NCI-H2227 (cell line): ENCODE data around the gene CHST12.
"Not testable (repeated sequence)": the region's sequence is repeated elsewhere in the genome, so short reads cannot be mapped to it uniquely, and the experiment has no call there.

Experiments used
- DNase-seq: peaks from one replicate; lab custom pipeline; 2025; ENCODE audit not compliant: unreplicated experiment; lab: John Stamatoyannopoulos, UW

The CHST12 gene

GRCh38 chr7:2435146-2435545 lies 31.7 kb downstream of the CHST12 start:
- DNase-seq, result no peak

GRCh38 chr7:2436341-2437104 lies 33.1 kb downstream of the CHST12 start:
- no peak for DNase-seq

DNA sequence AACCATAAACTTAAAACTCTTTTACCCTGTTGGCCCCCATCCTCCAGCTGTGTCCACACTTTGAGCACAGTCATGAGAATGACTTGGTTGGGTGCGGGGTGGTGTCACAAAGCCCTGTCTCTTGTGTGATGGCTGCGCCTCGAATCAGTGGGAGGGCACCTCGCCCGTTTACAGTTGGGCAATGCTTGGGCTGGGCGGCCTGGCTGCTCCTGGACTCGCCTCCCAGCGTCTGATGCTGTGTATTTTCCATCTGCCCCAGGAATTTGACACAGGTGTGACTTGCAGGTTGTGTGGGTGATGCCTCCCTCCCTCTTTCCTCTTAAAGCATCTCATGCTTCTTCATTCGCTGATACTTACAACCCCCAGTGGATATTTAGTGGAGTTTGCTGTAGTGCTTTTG lies 33.7 kb downstream of the CHST12 start:
- DNase-seq, result no peak

DNA sequence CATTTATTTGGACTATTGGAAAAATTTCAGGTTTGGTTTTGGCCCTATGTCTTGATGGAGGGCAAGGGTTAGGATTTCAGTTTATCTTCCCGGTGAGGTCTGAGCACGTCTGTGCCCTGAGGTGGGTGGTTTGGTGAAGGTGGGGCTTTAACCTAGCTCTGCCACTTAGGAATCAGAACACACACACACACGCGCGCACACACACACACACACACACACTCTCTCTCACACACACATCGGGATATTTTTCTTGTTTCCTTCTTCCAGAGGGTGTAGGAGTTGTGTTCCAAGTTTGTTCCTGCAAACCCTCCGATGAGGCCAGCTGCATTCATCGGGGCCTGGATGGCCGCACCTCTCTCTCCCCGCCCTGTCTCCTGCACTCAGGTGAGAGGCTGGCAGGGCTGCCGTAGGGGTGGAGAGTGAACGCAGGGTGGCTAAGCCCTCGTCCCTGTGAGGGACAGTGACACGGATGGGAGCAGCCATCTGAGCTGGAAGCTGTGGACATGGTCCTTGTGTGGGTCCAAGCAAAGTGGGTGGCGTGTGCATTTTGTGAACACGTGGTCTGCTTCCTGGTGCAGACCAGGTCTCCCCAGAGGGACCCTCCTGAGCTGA lies 34.2 kb downstream of the CHST12 start:
- no peak for DNase-seq

GRCh38 chr7:2438186-2438585 lies 34.8 kb downstream of the CHST12 start:
- DNase-seq, result no peak

- DNase-seq, result no peak
Measured at GRCh38 chr7:2438775-2439174, 35.4 kb downstream of the CHST12 start.

- no peak for DNase-seq
Measured at GRCh38 chr7:2440608-2441245, 37.3 kb downstream of the CHST12 start.

DNA sequence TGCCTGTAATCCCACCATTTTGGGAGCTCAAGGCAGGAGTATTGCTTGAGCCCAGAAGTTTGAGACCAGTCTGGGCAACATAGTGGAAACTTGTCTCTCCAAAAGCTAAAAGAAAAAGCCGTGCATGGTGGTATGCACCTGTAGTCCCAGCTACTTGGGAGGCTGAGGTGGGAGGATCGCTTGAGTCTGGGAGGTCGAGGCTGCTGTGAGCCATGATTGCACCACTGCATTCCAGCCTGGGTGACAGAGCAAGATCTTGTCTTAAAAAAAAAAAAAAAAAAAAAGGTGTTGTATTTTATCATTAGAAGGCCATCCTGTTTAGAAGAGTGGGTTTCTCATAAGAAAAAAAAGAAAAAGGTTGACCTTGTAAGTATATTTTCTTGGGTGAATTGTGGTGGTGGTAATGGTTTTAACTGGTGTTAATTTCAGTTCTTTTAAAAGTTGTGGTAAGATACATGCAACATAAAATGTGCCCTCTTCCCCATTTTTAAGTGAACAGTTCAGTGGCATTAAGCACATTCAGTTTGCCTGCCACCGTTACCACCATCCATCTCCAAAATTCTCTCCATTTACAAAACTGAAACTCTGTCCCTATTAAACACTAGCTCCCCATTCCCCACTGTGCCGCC lies 38.1 kb downstream of the CHST12 start:
- no peak for DNase-seq

DNA sequence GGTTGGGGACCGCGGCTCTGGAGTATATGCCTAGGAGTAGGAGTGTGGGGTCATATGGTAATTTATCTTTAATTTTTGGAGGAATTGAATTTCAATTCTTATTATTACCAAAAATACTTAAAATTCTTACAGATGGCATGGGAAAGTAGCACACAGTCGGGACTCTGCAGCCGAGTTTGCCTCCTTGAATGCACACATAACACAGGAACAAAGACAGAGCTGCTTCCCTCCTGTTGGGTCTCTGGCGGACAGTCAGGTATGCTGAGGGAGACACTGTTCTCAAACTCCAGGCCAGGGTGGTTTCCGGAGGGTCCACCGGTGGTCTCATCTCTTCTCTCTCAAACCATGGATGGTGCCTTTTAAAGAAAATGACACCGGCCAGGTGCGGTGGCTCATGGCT lies 40.1 kb downstream of the CHST12 start:
- no peak for DNase-seq

GRCh38 chr7:2444476-2444875 lies 41.1 kb downstream of the CHST12 start:
- DNase-seq, result no peak

- DNase-seq, result no peak
Measured at GRCh38 chr7:2445047-2445446, 41.6 kb downstream of the CHST12 start.

DNA sequence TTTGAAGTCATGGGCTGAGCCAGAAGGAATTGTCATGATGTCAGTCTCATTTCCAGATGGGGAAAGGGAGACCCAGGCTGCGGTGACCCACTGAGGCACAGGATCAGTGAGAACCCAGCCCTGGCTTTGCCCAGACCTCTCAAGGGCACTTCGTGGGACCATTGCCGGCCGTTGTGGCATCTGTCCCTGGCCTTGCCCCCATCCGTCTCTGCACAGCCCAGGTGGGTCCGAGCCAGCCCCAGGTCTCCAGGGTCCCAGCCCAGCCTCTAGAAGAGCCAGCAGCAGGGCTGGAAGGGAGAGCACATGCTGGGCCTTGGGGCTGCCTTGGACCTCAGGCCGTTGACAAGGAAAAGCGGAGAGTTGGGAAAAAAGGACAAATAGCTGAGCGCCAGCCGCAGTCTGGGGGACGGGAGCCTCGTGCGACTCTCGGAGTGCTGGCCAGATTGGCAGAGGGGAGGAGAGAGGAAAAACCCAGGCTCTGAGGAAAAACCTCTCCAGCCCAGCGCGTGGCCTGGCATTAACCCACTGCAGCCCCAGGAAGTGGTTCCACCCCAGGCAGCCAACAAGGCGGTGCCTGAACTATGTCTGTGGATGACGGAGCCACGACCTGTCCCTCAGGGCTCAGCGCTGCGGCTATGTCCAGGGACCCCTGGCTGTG lies 42.6 kb downstream of the CHST12 start:
- DNase-seq, result no peak

DNA sequence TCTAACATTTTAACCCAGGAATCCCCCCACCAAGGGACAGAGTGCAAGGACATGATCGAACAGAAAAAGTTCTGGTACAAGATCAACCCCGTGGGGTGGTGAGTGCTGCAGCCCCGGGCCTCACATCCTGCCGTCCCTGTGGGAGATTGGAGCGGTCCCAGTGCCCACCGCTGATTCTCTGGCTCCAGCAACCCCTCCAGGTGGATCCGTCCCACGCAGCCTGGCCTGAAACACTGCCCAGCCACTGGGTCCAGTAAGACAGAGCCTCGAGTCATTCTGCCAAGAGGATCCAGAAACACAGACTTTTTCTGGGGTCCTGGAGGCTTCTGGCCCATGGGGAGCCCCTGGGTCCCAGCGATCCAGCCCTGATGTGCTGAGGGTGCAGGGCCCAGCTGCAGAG lies 43.3 kb downstream of the CHST12 start:
- no peak for DNase-seq

DNA sequence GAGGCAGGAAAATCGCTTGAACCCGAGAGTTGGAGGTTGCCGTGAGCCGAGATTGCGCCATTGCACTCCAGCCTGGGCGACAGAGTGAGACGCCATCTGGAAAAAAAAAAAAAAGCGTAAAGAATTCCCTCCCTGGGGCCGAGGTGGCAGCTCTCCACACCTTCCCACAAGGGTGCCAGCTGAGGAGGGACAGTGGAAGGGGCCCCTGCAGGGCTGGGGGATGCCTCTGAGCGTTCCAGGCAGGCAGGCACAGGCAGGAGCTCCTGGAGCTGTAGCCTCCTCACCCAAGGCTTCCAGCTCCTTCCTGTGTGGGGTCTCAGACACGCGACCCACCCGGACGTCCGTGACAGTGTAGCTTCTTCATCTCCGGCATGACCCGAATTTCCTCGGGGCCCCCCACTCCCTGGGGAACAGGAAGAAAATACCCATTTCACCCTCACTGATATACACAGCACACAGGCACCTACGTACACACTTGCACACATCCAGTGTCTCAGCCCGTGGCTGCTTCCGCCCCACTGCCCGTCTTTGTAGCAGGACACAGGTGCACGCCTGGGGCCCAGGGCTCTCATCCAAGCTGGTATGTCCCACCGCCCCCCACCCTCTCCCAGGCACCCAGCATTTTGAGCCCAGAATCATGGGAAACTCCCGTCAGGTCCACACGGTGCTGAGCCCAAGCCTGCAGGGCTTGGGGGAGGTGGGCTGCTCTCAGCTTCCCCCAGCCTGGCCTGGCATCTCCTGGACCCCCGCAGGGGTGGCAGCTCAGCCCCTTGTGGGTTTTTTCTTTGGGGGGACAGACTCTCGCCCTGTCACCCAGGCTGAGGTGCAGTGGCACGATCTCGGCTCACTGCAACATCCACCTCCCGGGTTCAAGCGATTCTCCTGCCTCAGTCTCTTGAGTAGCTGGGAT lies 47.0 kb downstream of the CHST12 start:
- no peak for DNase-seq

DNA sequence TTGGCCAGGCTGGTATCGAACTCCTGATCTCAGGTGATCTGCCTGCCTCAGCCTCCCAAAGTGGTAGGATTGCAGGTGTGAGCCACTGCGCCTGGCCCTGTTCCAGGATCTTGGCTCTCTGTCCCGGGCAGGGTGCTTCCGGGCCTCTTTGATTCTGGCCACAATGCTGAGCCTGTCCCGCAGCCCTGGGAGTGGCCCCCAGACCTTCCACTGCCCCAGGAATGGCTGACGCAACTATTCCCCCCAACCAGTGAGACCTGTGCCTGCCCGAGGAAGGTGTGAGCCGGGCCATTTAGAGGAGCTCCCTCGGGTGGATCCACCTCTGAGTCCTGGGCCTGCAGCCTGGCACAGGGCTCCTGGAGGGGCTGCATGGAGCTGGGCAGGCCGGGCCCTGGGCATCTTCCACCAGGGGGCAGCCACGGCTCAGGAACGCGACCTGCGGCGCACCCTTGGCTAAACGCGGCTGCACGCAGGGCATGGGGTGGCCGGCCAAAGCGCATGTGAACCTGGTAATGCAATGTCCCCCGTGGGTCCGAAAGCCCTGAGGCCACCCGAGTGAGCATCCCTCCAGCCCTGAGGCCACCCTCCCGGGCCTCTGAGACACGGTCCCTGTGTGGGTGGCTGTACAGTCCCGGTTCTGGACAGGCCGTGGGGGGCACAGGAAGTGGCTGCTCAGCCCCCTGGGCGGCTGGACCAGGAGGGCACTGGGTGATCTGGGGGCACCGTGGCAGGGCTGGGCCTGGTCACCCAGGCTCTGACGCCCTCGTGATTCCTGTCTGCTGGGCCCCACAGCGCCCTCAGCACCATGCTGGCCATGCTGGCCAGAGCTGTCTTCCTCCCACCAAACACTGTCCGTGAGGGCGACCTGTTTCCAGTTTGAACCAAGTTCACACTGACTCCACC lies 48.0 kb downstream of the CHST12 start:
- peak; percentile 61 for DNase-seq

DNA sequence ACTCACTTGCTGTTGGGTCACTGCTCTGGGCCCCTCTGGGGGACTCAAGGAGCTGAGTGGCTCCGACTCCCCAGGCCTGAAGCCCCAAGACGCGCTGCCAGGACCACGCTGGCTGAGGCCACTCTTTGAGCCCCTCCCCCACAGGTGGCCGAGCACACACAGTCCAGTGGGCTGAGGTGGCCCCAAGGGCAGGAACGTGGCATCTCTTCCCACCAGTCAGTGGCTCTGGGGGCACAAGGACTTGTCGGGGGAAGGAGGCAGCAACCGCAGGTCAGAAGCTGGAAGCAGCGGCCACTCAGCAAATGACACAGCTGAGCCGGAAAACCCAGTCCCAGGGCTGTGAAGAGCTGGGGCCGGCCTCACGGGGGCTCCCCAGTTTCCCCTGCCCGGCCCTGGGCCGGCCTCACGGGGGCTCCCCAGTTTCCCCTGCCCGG lies 48.7 kb downstream of the CHST12 start:
- DNase-seq, result no peak

GRCh38 chr7:2452643-2453270 lies 49.3 kb downstream of the CHST12 start:
- no peak for DNase-seq

GRCh38 chr7:2453849-2454248 lies 50.4 kb downstream of the CHST12 start:
- DNase-seq, result not testable (repeated sequence)

DNA sequence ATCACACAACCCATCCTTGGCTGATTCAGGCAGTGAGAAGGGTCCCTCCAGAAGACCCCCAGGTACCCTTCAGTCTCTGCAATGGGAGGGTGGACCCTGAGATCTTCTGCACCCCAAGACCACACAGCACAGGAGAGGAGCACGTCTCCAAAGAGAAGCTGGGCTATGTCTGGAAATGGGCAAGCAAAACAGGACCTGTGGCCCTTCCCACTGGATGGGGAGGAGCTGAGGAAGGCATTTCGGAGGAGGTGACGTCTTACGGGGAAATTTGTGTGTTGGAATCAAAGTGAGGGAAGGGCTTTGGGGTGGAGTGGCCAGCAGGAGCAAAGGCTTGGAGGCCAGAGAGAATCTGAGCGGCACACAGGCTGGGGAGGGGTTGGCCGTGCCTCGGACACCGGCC lies 56.3 kb downstream of the CHST12 start:
- DNase-seq, result no peak
